ENCODE results near the gene CHIA. TPM values are rescaled to one million over a fixed set of nuclear protein-coding genes. Genes with fewer than 3 reads are reported as not detected.

CHIA gene
- total and polyA plus RNA-seq, 8 donors = 3.9 to 604 (median 23.2) TPM; not detected in 1

DNA sequence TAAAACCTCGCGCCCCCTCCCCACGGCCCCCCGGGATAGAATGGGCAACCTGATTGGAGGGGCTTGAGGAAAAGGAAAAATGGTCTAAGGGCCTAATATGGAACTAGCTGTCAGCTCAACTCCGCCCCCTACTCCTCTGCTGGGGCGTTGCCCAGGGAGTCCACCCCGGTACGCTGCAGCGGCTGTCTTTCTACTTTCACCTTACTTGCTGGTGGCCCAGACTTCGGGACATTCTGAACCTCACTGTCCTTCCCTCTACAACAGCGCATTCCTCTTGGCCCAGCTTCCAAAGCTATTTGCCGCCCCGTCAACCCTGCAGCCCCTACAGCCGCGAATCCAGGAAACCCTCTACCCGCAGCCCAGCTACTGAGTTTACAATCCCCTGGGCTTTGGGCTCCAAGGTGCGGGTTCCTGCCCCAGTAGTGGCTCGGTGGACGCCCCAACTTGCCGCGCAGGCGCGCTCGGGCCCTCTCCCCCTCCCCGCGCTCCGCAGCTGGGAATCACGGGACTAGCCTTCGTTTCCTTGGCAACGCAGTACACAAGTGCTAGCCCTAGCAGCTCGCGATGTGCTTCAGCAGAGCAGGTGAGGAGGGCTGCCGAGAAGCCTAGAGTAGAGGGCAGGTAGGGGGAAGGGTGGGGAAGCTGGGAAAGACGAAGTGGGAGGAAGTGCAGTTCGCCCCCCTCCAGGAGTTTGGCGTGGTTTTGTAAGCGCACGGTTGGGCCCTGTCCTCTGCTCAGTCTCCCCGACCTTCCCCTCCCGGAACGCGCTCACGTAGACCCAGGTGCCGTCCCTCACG, 55.6 kb downstream of the CHIA start:
- H3K4me3 ChIP-seq = peak overlapping the region; percentile 57 to 67 (median 60)
- no peaks in the 10 kb centered on the region for H3K27me3 ChIP-seq
- peak; percentile 89 to 97 for DNase-seq
- H3K27ac ChIP-seq = peak overlapping the region; percentile 62 to 86 (median 79)
- intact Hi-C loops (cut with DNase I; ENCODE audit: low total_unique reads) = no loop called here
- WGBS, 5 donors = 1 to 10% (median 5%) methylated on average over 36 to 45 of the region's 45 CpGs
- TF ChIP-seq POLR2AphosphoS5 (IDR thresholded peaks at IDR 0.05) = peak in 2 of 3 donors; percentile 40 to 78
- TF ChIP-seq, protein P1, sequence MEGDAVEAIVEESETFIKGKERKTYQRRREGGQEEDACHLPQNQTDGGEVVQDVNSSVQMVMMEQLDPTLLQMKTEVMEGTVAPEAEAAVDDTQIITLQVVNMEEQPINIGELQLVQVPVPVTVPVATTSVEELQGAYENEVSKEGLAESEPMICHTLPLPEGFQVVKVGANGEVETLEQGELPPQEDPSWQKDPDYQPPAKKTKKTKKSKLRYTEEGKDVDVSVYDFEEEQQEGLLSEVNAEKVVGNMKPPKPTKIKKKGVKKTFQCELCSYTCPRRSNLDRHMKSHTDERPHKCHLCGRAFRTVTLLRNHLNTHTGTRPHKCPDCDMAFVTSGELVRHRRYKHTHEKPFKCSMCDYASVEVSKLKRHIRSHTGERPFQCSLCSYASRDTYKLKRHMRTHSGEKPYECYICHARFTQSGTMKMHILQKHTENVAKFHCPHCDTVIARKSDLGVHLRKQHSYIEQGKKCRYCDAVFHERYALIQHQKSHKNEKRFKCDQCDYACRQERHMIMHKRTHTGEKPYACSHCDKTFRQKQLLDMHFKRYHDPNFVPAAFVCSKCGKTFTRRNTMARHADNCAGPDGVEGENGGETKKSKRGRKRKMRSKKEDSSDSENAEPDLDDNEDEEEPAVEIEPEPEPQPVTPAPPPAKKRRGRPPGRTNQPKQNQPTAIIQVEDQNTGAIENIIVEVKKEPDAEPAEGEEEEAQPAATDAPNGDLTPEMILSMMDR (IDR thresholded peaks at IDR 0.05) = peak in 1 of 7 experiments; percentile 14
- no peak for TF ChIP-seq POLR2A (IDR thresholded peaks at IDR 0.05)
- H3K36me3 ChIP-seq = peaks cover 0 to 5% (median 0%) of the 10 kb centered on the region in 4 donors
- no peaks in the 10 kb centered on the region for H3K9me3 ChIP-seq
- H3K4me1 ChIP-seq = peaks cover 0 to 13% (median 11%) of the 10 kb centered on the region in 4 donors

DNA sequence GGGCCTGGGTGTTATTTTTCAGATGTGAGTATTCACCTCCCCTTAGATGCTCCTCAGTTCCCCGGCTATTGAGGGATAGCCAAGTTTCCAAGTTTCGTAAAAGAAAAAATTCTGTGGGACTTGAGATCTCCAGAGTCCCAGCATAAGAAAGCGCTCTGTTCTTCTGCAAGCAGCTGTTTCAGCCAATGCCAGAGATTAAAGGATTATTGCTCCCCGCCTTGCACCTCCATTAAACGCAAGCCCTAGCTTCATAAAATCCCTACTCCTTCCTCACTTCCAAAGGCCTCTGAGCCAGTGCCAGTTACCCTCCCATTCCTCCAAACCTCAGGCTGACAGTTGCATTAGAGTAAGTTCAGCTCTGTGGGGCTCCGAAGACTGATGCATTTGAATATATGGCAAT, 56.4 kb downstream of the CHIA start:
- Histone ChIP-seq H3K27ac (peak overlapping the region in 4 of 5 donors; percentile 77 to 86 (median 81)), H3K9me3 (no peaks in the 10 kb centered on the region), H3K4me1 (peaks cover 0 to 13% (median 11%) of the 10 kb centered on the region in 4 donors), H3K27me3 (no peaks in the 10 kb centered on the region), H3K4me3 (peak overlapping the region; percentile 57 to 67 (median 60)), H3K36me3 (peaks cover 0 to 5% (median 0%) of the 10 kb centered on the region in 4 donors)
- intact Hi-C loops (cut with DNase I; ENCODE audit: low total_unique reads) = no loop called here
- TF ChIP-seq POLR2A (IDR thresholded peaks at IDR 0.05) (no peak), EP300 (IDR thresholded peaks at IDR 0.05) (no peak), POLR2AphosphoS5 (IDR thresholded peaks at IDR 0.05) (no peak)
- TF ChIP-seq, protein P1 (IDR thresholded peaks at IDR 0.05) = no peak
- WGBS, 5 donors = 40 to 63% (median 49%) methylated on average over 6 of the region's 6 CpGs
- DNase-seq = peak in 1 of 2 donors; percentile 11

DNA sequence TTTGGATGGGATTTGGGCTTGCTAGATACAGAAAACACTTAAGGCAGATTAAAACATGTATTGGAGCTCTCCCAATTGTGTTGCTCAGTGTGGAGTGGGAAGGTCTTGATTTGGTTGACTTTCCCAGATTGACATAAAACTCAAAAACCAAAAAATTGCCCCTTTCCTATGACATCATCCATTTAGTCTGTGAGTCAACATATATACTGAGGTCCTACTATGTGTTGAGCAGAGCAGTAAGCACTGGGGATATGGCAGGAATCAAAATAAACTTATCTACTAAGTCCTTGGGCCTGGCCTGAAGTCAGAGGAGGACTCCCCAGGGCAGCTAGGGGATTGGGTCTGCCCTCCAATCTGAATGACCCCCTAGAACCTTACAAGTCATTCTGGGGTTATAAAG, 61.0 kb downstream of the CHIA start:
- peaks cover 0 to 5% (median 0%) of the 10 kb centered on the region in 4 donors for H3K36me3 ChIP-seq
- H3K4me3 ChIP-seq = no peak overlapping the region
- no peaks in the 10 kb centered on the region for H3K9me3 ChIP-seq
- TF ChIP-seq POLR2A (IDR thresholded peaks at IDR 0.05) (no peak), EP300 (IDR thresholded peaks at IDR 0.05) (no peak), POLR2AphosphoS5 (IDR thresholded peaks at IDR 0.05) (no peak)
- TF ChIP-seq, protein P1 (IDR thresholded peaks at IDR 0.05) = no peak
- intact Hi-C loops (cut with DNase I; ENCODE audit: low total_unique reads) = no loop called here
- H3K27ac ChIP-seq = no peak overlapping the region
- H3K27me3 ChIP-seq = no peaks in the 10 kb centered on the region
- peaks cover 0 to 6% (median 3%) of the 10 kb centered on the region in 4 donors for H3K4me1 ChIP-seq
- DNase-seq = no peak

GRCh38 chr1:111354584-111354983, 63.9 kb downstream of the CHIA start:
- DNase-seq = no peak
- peaks cover 0 to 5% (median 0%) of the 10 kb centered on the region in 4 donors for H3K36me3 ChIP-seq
- no peak overlapping the region for H3K27ac ChIP-seq
- no peaks in the 10 kb centered on the region for H3K9me3 ChIP-seq
- TF ChIP-seq POLR2AphosphoS5 (IDR thresholded peaks at IDR 0.05) = no peak
- no peak for TF ChIP-seq POLR2A (IDR thresholded peaks at IDR 0.05)
- TF ChIP-seq EP300 (IDR thresholded peaks at IDR 0.05) = no peak
- TF ChIP-seq, protein P1 (IDR thresholded peaks at IDR 0.05) = no peak
- intact Hi-C loops (cut with DNase I; ENCODE audit: low total_unique reads) = no loop called here
- H3K27me3 ChIP-seq = no peaks in the 10 kb centered on the region
- H3K4me3 ChIP-seq = no peak overlapping the region
- no peaks in the 10 kb centered on the region for H3K4me1 ChIP-seq
